HCT116 (cell line): ENCODE data around the gene RORB. TPM values are rescaled to one million over a fixed set of nuclear protein-coding genes. Genes with fewer than 3 reads are reported as not detected.

Experiments used
- ATAC-seq: fragments of 200-7000 bp; cut with Tn5 transposase; 2 replicates; pipeline ENCODE4 v1.9.1; 2020; ENCODE audit warnings: mild to moderate bottlenecking, moderate library complexity
- BruUV-seq: library from RNA; stranded (reverse); fragments of 400-500 nt; replicated peaks from 2 replicates; lab custom pipeline; 2021; lab: Mats Ljungman, UMichigan
- CTCF ChIA-PET: fragments of 300-600 bp; sonication (Branson Sonifier 250); formaldehyde crosslinking; loops from one replicate; lab custom pipeline; 2021; ENCODE audit warnings: antibody characterized with exemption; lab: Charles Lee
- POLR2A ChIA-PET: fragments of 300-600, 350-600 bp; sonication (Branson Sonifier 250); formaldehyde crosslinking; loops from one replicate; lab custom pipeline; 2021; ENCODE audit warnings: antibody characterized with exemption; lab: Charles Lee
- RAD21 ChIA-PET, 2 experiments: fragments of 300-600 bp; sonication (Branson Sonifier 250); formaldehyde crosslinking; loops; one replicate each; lab custom pipeline; 2023; ENCODE audit warnings: low total read pairs in 2 of 2; ENCODE audit not compliant: uncharacterized antibody in 2 of 2, unreplicated experiment in 2 of 2, low non-redundant PET in 1 of 2; lab: Charles Lee
- DNase-seq: peaks from one replicate; pipeline ENCODE4 v3.0.0-alpha.2; 2010; ENCODE audit warnings: low read depth, low spot score
- H2AFZ ChIP-seq: fragments of 200-600 bp; shearing (Covaris generic), sonication (generic); 2 replicates; pipeline ENCODE4 v1.6.1; 2017; ENCODE audit warnings: low read depth, mixed run types, mixed read lengths, antibody characterized with exemption, low read length; ENCODE audit not compliant: poor library complexity, severe bottlenecking
- H3K27ac ChIP-seq: 2 replicates; pipeline ENCODE4 v1.5.1; 2012; ENCODE audit warnings: low read depth, low read length
- H3K27me3 ChIP-seq: fragments of 200-600 bp; sonication (generic); 2 replicates; pipeline ENCODE4 v1.6.1; 2016; ENCODE audit warnings: mixed run types, low read length, mixed read lengths; ENCODE audit not compliant: insufficient read depth
- H3K36me3 ChIP-seq, 2 experiments: fragments of 200-500 bp in 1 of 2; fragments of 200-600 bp in 1 of 2; sonication (Bioruptor generic) in 1 of 2; sonication (generic) in 1 of 2; 2 replicates each; pipeline versions ENCODE4 v1.5.1 to v1.6.1; 2014 to 2016; ENCODE audit warnings: low read length in 2 of 2, inconsistent platforms in 1 of 2, mixed read lengths in 1 of 2, mixed run types in 1 of 2; ENCODE audit not compliant: insufficient read depth in 2 of 2, control insufficient read depth in 1 of 2
- H3K4me1 ChIP-seq, 2 experiments: fragments of 200-600 bp in 1 of 2; sonication (generic) in 1 of 2; 2 replicates each; pipeline versions ENCODE4 v1.5.1 to v1.6.1; 2012 to 2017; ENCODE audit warnings: low read length in 2 of 2, inconsistent platforms in 1 of 2, mild to moderate bottlenecking in 1 of 2, mixed read lengths in 1 of 2, mixed run types in 1 of 2, moderate library complexity in 1 of 2; ENCODE audit not compliant: insufficient read depth in 2 of 2, control insufficient read depth in 1 of 2
- H3K4me2 ChIP-seq: fragments of 200-600 bp; sonication (generic); 2 replicates; pipeline ENCODE4 v1.6.1; 2017; ENCODE audit warnings: mixed run types, low read length, mixed read lengths
- H3K4me3 ChIP-seq, 2 experiments: fragments of 200-600 bp in 1 of 2; sonication (generic) in 1 of 2; replicated peaks in 1 of 2; 2 replicates each; pipeline ENCODE4 v1.5.1; 2011 to 2016; ENCODE audit warnings: low read length in 2 of 2, control low read depth in 1 of 2, low read depth in 1 of 2, mild to moderate bottlenecking in 1 of 2, mixed read lengths in 1 of 2, mixed run types in 1 of 2
- H3K79me2 ChIP-seq: fragments of 200-600 bp; sonication (generic); 2 replicates; pipeline ENCODE4 v1.6.1; 2017; ENCODE audit warnings: mild to moderate bottlenecking, mixed run types, low read length, moderate library complexity, mixed read lengths; ENCODE audit not compliant: insufficient read depth
- H3K9ac ChIP-seq: fragments of 200-600 bp; sonication (generic); 2 replicates; pipeline ENCODE4 v1.6.1; 2016; ENCODE audit warnings: low read length, mixed read lengths
- H3K9me2 ChIP-seq: fragments of 200-600 bp; sonication (generic), shearing (Covaris generic); 2 replicates; pipeline ENCODE4 v1.6.1; 2017; ENCODE audit warnings: mixed run types, mild to moderate bottlenecking, moderate library complexity; ENCODE audit not compliant: insufficient read depth
- H3K9me3 ChIP-seq, 2 experiments: fragments of 200-500 bp in 1 of 2; fragments of 200-600 bp in 1 of 2; sonication (Bioruptor generic) in 1 of 2; sonication (generic) in 1 of 2; 2 replicates each; pipeline ENCODE4 v1.6.1; 2014 to 2017; ENCODE audit warnings: low read length in 2 of 2, mixed read lengths in 2 of 2, inconsistent platforms in 1 of 2, low read depth in 1 of 2, mild to moderate bottlenecking in 1 of 2, mixed run types in 1 of 2, moderate library complexity in 1 of 2; ENCODE audit not compliant: control insufficient read depth in 1 of 2, insufficient read depth in 1 of 2
- H4K20me1 ChIP-seq: fragments of 200-600 bp; sonication (generic), shearing (Covaris generic); 2 replicates; pipeline ENCODE4 v1.6.1; 2017; ENCODE audit warnings: mixed run types, mild to moderate bottlenecking, moderate library complexity; ENCODE audit not compliant: insufficient read depth
- CBX3 ChIP-seq: IDR thresholded peaks from 2 replicates; pipeline ENCODE4 v1.6.1; 2012; ENCODE audit warnings: low read depth
- CEBPB ChIP-seq: IDR thresholded peaks from 2 replicates; pipeline ENCODE4 v1.6.1; 2012; ENCODE audit warnings: low read depth
- EGR1 ChIP-seq: IDR thresholded peaks from 2 replicates; pipeline ENCODE4 v1.6.1; 2012; ENCODE audit warnings: low read depth
- ELF1 ChIP-seq: IDR thresholded peaks from 2 replicates; pipeline ENCODE4 v1.6.1; 2012; ENCODE audit warnings: low read depth, borderline replicate concordance
- EZH2 ChIP-seq: fragments of 200-600 bp; sonication (generic); IDR thresholded peaks from 2 replicates; pipeline ENCODE4 v1.6.1; 2017; ENCODE audit warnings: antibody characterized with exemption, mixed run types
- EZH2phosphoT487 ChIP-seq: fragments of 200-600 bp; IDR thresholded peaks from 2 replicates; pipeline ENCODE4 v1.6.1; 2018; ENCODE audit warnings: antibody characterized with exemption, borderline replicate concordance
- FOSL1 ChIP-seq: IDR thresholded peaks from 2 replicates; pipeline ENCODE4 v1.6.1; 2012; ENCODE audit warnings: low read depth
- POLR2A ChIP-seq: IDR thresholded peaks from 2 replicates; pipeline ENCODE4 v1.7.0; 2011; ENCODE audit warnings: borderline replicate concordance; ENCODE audit not compliant: insufficient read depth, insufficient read length; ENCODE audit errors: extremely low read depth
- POLR2AphosphoS5 ChIP-seq: IDR thresholded peaks from 2 replicates; pipeline ENCODE4 v1.6.1; 2011; ENCODE audit warnings: mild to moderate bottlenecking, low read depth, low read length, moderate library complexity
- SIN3A ChIP-seq: IDR thresholded peaks from 2 replicates; pipeline ENCODE4 v1.6.1; 2012; ENCODE audit warnings: low read depth
- SP1 ChIP-seq: IDR thresholded peaks from 2 replicates; pipeline ENCODE4 v1.6.1; 2012; ENCODE audit warnings: low read depth
- SRF ChIP-seq: IDR thresholded peaks from 2 replicates; pipeline ENCODE4 v1.6.1; 2012; ENCODE audit warnings: low read depth
- ZNF274 ChIP-seq: fragments of 200-500 bp; sonication (Bioruptor generic); IDR thresholded peaks from 2 replicates; pipeline ENCODE4 v1.6.1; 2014; ENCODE audit warnings: mild to moderate bottlenecking, low read depth, low read length, inconsistent platforms
- intact Hi-C: fragments of 100-400 bp; cut with micrococcal nuclease; formaldehyde crosslinking; loops from 2 replicates; pipeline ENCODE4 v1.10.0; 2022
- total RNA-seq: library from RNA; stranded (reverse); gene quantifications from one replicate; pipeline ENCODE4 v1.2.1, GENCODE V29; 2021; ENCODE audit not compliant: unreplicated experiment
- TF ChIP-seq, protein P1 (sequence below): IDR thresholded peaks from 2 replicates; pipeline ENCODE4 v1.6.1; 2012; ENCODE audit warnings: low read depth
- TF ChIP-seq, protein P2 (sequence below): IDR thresholded peaks from 2 replicates; pipeline ENCODE4 v1.6.1; 2012
- TF ChIP-seq, protein P3 (sequence below): IDR thresholded peaks from 2 replicates; pipeline ENCODE4 v1.6.1; 2011; ENCODE audit warnings: mild to moderate bottlenecking, low read length, moderate library complexity; ENCODE audit not compliant: insufficient replicate concordance; ENCODE audit errors: extremely low read depth

RORB gene
- total RNA-seq, 1 experiment from 2014 or later = 0.02 TPM

DNA sequence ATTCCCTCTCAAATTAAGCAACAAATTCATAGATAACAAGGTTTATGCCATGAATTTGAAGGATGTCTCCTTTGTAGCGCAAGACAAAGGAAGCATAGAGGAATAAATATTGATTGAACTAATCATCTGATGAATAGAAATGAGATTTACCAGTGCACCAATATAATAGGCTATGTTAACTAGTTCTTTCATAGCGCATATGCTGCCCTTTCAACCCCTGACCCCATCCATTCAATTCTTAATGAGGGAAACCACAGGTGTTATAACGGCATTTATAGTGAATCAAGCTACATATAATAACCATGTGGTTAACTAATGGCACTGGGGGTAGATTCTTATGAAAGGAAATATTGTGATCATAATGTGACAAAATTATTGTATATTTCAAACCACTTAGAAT lies 6.5 kb downstream of the RORB start:
- RAD21 ChIA-PET = no interaction called here
- no TSS peak for BruUV-seq

DNA sequence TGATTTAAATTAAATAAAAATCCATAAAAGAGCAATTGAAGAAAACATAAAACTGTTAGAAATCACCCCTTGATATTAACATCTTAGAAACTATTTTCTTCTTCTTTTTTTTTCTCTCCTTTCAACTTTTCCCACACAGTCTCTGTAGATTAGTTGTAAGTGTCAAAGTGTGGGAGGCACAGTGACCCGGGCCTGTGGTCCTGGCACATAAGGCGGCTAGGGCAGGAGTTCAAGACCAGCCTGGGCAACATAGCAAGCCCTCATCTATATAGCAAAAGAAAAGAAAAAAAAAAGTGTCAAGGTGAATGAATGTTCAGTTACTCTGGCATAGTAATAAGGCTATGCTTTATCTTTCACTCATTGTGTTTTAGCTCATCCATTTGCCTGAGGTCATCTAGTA lies 14.2 kb downstream of the RORB start:
- Histone ChIP-seq H3K9me2 (no peaks in the 10 kb centered on the region), H3K27me3 (peaks cover 18% of the 10 kb centered on the region; the same call in 1 of the 2 replicates), H3K4me3 (no peak overlapping the region), H3K4me2 (no peak overlapping the region), H3K4me1 (no peaks in the 10 kb centered on the region), H3K9ac (no peak overlapping the region), H3K79me2 (no peaks in the 10 kb centered on the region), H3K9me3 (no peaks in the 10 kb centered on the region), H3K36me3 (no peaks in the 10 kb centered on the region), H4K20me1 (no peaks in the 10 kb centered on the region; the same call in 1 of the 2 replicates), H2AFZ (no peak overlapping the region), H3K27ac (no peak overlapping the region)
- ChIA-PET RAD21 (no interaction called here), CTCF (no interaction called here), POLR2A (no interaction called here)
- ATAC-seq (no peak), DNase-seq (no peak)
- no TSS peak for BruUV-seq
- intact Hi-C loops = no loop called here
- TF ChIP-seq SP1 (no peak), EGR1 (no peak), ELF1 (no peak), EZH2 (no peak), FOSL1 (no peak), SIN3A (no peak), POLR2AphosphoS5 (no peak), EZH2phosphoT487 (no peak), ZNF274 (no peak), CBX3 (no peak), SRF (no peak), POLR2A (no peak), CEBPB (no peak)
- TF ChIP-seq, protein P1, sequence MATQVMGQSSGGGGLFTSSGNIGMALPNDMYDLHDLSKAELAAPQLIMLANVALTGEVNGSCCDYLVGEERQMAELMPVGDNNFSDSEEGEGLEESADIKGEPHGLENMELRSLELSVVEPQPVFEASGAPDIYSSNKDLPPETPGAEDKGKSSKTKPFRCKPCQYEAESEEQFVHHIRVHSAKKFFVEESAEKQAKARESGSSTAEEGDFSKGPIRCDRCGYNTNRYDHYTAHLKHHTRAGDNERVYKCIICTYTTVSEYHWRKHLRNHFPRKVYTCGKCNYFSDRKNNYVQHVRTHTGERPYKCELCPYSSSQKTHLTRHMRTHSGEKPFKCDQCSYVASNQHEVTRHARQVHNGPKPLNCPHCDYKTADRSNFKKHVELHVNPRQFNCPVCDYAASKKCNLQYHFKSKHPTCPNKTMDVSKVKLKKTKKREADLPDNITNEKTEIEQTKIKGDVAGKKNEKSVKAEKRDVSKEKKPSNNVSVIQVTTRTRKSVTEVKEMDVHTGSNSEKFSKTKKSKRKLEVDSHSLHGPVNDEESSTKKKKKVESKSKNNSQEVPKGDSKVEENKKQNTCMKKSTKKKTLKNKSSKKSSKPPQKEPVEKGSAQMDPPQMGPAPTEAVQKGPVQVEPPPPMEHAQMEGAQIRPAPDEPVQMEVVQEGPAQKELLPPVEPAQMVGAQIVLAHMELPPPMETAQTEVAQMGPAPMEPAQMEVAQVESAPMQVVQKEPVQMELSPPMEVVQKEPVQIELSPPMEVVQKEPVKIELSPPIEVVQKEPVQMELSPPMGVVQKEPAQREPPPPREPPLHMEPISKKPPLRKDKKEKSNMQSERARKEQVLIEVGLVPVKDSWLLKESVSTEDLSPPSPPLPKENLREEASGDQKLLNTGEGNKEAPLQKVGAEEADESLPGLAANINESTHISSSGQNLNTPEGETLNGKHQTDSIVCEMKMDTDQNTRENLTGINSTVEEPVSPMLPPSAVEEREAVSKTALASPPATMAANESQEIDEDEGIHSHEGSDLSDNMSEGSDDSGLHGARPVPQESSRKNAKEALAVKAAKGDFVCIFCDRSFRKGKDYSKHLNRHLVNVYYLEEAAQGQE = no peak
- TF ChIP-seq, protein P2, sequence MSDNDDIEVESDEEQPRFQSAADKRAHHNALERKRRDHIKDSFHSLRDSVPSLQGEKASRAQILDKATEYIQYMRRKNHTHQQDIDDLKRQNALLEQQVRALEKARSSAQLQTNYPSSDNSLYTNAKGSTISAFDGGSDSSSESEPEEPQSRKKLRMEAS = no peak
- TF ChIP-seq, protein P3, sequence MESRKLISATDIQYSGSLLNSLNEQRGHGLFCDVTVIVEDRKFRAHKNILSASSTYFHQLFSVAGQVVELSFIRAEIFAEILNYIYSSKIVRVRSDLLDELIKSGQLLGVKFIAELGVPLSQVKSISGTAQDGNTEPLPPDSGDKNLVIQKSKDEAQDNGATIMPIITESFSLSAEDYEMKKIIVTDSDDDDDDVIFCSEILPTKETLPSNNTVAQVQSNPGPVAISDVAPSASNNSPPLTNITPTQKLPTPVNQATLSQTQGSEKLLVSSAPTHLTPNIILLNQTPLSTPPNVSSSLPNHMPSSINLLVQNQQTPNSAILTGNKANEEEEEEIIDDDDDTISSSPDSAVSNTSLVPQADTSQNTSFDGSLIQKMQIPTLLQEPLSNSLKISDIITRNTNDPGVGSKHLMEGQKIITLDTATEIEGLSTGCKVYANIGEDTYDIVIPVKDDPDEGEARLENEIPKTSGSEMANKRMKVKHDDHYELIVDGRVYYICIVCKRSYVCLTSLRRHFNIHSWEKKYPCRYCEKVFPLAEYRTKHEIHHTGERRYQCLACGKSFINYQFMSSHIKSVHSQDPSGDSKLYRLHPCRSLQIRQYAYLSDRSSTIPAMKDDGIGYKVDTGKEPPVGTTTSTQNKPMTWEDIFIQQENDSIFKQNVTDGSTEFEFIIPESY = no peak

More for the DNA sequence above, 6.5 kb downstream of the RORB start:
- Histone ChIP-seq H4K20me1 (no peaks in the 10 kb centered on the region), H3K27ac (no peak overlapping the region), H2AFZ (no peak overlapping the region), H3K27me3 (no peaks in the 10 kb centered on the region), H3K4me1 (no peaks in the 10 kb centered on the region), H3K4me2 (no peak overlapping the region), H3K79me2 (no peaks in the 10 kb centered on the region), H3K4me3 (no peak overlapping the region), H3K36me3 (no peaks in the 10 kb centered on the region), H3K9ac (no peak overlapping the region), H3K9me3 (no peaks in the 10 kb centered on the region), H3K9me2 (no peaks in the 10 kb centered on the region)
- no peak for ATAC-seq
- CTCF ChIA-PET = no interaction called here
- TF ChIP-seq, protein P2 = no peak
- TF ChIP-seq CBX3 = no peak
- POLR2A ChIA-PET = no interaction called here
- intact Hi-C loops = no loop called here
- no peak for DNase-seq
